H1 (cell line): ENCODE results near the gene NRXN3. TPM values are rescaled to one million over a fixed set of nuclear protein-coding genes. Genes with fewer than 3 reads are reported as not detected.

ENCODE experiments used
- CTCF ChIA-PET: fragments of 300-600 bp; sonication (Branson Sonifier 250); formaldehyde crosslinking; loops from one replicate; lab custom pipeline; 2021; ENCODE audit not compliant: partially characterized antibody; lab: Charles Lee
- POLR2A ChIA-PET: fragments of 300-600 bp; sonication (Branson Sonifier 250); formaldehyde crosslinking; loops from one replicate; lab custom pipeline; 2021; ENCODE audit warnings: inconsistent platforms; ENCODE audit not compliant: partially characterized antibody; lab: Charles Lee
- DNase-seq, 2 experiments: peaks; one replicate each; pipeline versions ENCODE4 v3.0.0 to v3.0.0-alpha.2; 2010 to 2022; ENCODE audit warnings: low spot score in 2 of 2, low read depth in 1 of 2, mixed read lengths in 1 of 2
- FAIRE-seq: peaks from 2 replicates; lab custom pipeline; 2011; peaks lifted over from hg19 to GRCh38; lab: Jason Lieb, UNC
- H2AFZ ChIP-seq: 2 replicates; pipeline ENCODE4 v1.8.1; 2012; ENCODE audit warnings: low read length, inconsistent platforms
- H2AK5ac ChIP-seq: 2 replicates; pipeline ENCODE4 v1.6.1; 2013; ENCODE audit warnings: low read depth, low read length
- H2BK120ac ChIP-seq: replicated peaks from 2 replicates; pipeline ENCODE3; 2013; ENCODE audit warnings: low read depth, low read length, inconsistent platforms
- H2BK12ac ChIP-seq: 2 replicates; pipeline ENCODE4 v1.6.1; 2013; ENCODE audit warnings: low read depth, low read length
- H2BK15ac ChIP-seq: 2 replicates; pipeline ENCODE4 v1.6.1; 2013; ENCODE audit warnings: low read length
- H2BK20ac ChIP-seq: 2 replicates; pipeline ENCODE4 v1.6.1; 2013; ENCODE audit warnings: low read length
- H2BK5ac ChIP-seq: 2 replicates; pipeline ENCODE4 v1.6.1; 2013; ENCODE audit warnings: low read depth, low read length
- H3K14ac ChIP-seq: 2 replicates; pipeline ENCODE4 v1.6.1; 2013; ENCODE audit warnings: inconsistent platforms; ENCODE audit not compliant: insufficient read length
- H3K18ac ChIP-seq: 2 replicates; pipeline ENCODE4 v1.6.1; 2013; ENCODE audit warnings: low read length; ENCODE audit errors: extremely low read depth
- H3K23ac ChIP-seq: 2 replicates; pipeline ENCODE4 v1.6.1; 2013; ENCODE audit warnings: inconsistent platforms; ENCODE audit not compliant: insufficient read length
- H3K23me2 ChIP-seq: 2 replicates; pipeline ENCODE4 v1.6.1; 2013; ENCODE audit warnings: low read depth, low read length
- H3K27ac ChIP-seq: 2 replicates; pipeline ENCODE4 v1.6.1; 2011; ENCODE audit warnings: low read depth, low read length, inconsistent platforms
- H3K27me3 ChIP-seq, 4 experiments: replicated peaks in 1 of 4; 1 replicate in 1 of 4; 2 replicates in 3 of 4; pipeline versions ENCODE4 v1.6.1 to v1.8.1; 2011 to 2013; ENCODE audit warnings: low read length in 3 of 4, mild to moderate bottlenecking in 3 of 4, inconsistent platforms in 2 of 4, mixed read lengths in 2 of 4, moderate library complexity in 1 of 4; ENCODE audit not compliant: control insufficient read depth in 3 of 4, insufficient read depth in 3 of 4; ENCODE audit errors: extremely low read depth in 1 of 4
- H3K36me3 ChIP-seq, 4 experiments: 2 replicates each; pipeline versions ENCODE4 v1.6.1 to v1.8.1; 2011 to 2013; ENCODE audit warnings: mild to moderate bottlenecking in 4 of 4, low read length in 3 of 4, moderate library complexity in 2 of 4, control low read depth in 1 of 4, inconsistent platforms in 1 of 4; ENCODE audit not compliant: insufficient read depth in 4 of 4, control insufficient read depth in 2 of 4
- H3K4ac ChIP-seq: replicated peaks from 2 replicates; pipeline ENCODE3; 2013; ENCODE audit warnings: low read length, low read depth, mixed read lengths, inconsistent platforms; ENCODE audit not compliant: insufficient read length
- H3K4me1 ChIP-seq, 4 experiments: replicated peaks in 1 of 4; 1 replicate in 1 of 4; 2 replicates in 3 of 4; pipeline versions ENCODE4 v1.6.1 to v1.8.1; 2011 to 2013; ENCODE audit warnings: low read length in 3 of 4, inconsistent platforms in 2 of 4, mixed read lengths in 1 of 4; ENCODE audit not compliant: insufficient read depth in 4 of 4, control insufficient read depth in 3 of 4
- H3K4me2 ChIP-seq, 2 experiments: 2 replicates each; pipeline versions ENCODE4 v1.6.1 to v1.8.1; 2011 to 2013; ENCODE audit warnings: low read depth in 2 of 2, low read length in 2 of 2, control low read depth in 1 of 2, inconsistent platforms in 1 of 2, mild to moderate bottlenecking in 1 of 2; ENCODE audit not compliant: insufficient read depth in 1 of 2
- H3K4me3 ChIP-seq, 4 experiments: fragments of 200-600, 300-600 bp in 1 of 4; sonication (generic), shearing (Covaris generic), sonication (Bioruptor Twin) in 1 of 4; 2 replicates each; pipeline versions ENCODE4 v1.5.1 to v1.8.1; 2011 to 2016; ENCODE audit warnings: low read length in 4 of 4, low read depth in 3 of 4, control low read depth in 2 of 4, inconsistent platforms in 2 of 4, mild to moderate bottlenecking in 2 of 4, mixed read lengths in 1 of 4, moderate library complexity in 1 of 4; ENCODE audit not compliant: insufficient read depth in 2 of 4; ENCODE audit errors: extremely low read depth in 1 of 4
- H3K56ac ChIP-seq: replicated peaks from 2 replicates; pipeline ENCODE3; 2013; ENCODE audit warnings: low read depth, mild to moderate bottlenecking, mixed read lengths, low read length, inconsistent platforms; ENCODE audit not compliant: insufficient read length
- H3K79me1 ChIP-seq: 2 replicates; pipeline ENCODE4 v1.6.1; 2013; ENCODE audit warnings: low read depth, low read length, control low read depth
- H3K79me2 ChIP-seq, 2 experiments: 2 replicates each; pipeline versions ENCODE4 v1.6.1 to v1.8.1; 2012 to 2013; ENCODE audit warnings: low read length in 2 of 2, mild to moderate bottlenecking in 2 of 2, inconsistent platforms in 1 of 2; ENCODE audit not compliant: insufficient read depth in 2 of 2, control insufficient read depth in 1 of 2
- H3K9ac ChIP-seq, 4 experiments: replicated peaks in 1 of 4; 1 replicate in 1 of 4; 2 replicates in 3 of 4; pipeline versions ENCODE4 v1.6.1 to v1.8.1; 2011 to 2013; ENCODE audit warnings: low read depth in 3 of 4, low read length in 3 of 4, control low read depth in 2 of 4, mild to moderate bottlenecking in 2 of 4, moderate library complexity in 2 of 4, inconsistent platforms in 1 of 4; ENCODE audit errors: extremely low read depth in 1 of 4
- H3K9me3 ChIP-seq, 2 experiments: 2 replicates each; pipeline versions ENCODE4 v1.6.1 to v1.8.1; 2012 to 2013; ENCODE audit warnings: mild to moderate bottlenecking in 2 of 2, moderate library complexity in 2 of 2, control low read depth in 1 of 2, inconsistent platforms in 1 of 2, low read depth in 1 of 2, low read length in 1 of 2, mixed read lengths in 1 of 2; ENCODE audit not compliant: insufficient read depth in 2 of 2
- H4K20me1 ChIP-seq, 2 experiments: replicated peaks in 1 of 2; 2 replicates each; pipeline versions ENCODE3 to v1.8.1; 2011 to 2013; ENCODE audit warnings: inconsistent platforms in 2 of 2, low read length in 2 of 2, mild to moderate bottlenecking in 1 of 2; ENCODE audit not compliant: insufficient read depth in 2 of 2, control insufficient read depth in 1 of 2
- H4K5ac ChIP-seq: 2 replicates; pipeline ENCODE4 v1.6.1; 2013; ENCODE audit warnings: low read length, low read depth, mixed read lengths, inconsistent platforms; ENCODE audit not compliant: insufficient read length
- H4K8ac ChIP-seq: 2 replicates; pipeline ENCODE4 v1.8.0; 2013; ENCODE audit warnings: mild to moderate bottlenecking, moderate library complexity, low read length, inconsistent platforms; ENCODE audit not compliant: insufficient read depth; ENCODE audit errors: extremely low read depth
- H4K91ac ChIP-seq: replicated peaks from 2 replicates; pipeline ENCODE3; 2013; ENCODE audit warnings: low read length, mixed read lengths, inconsistent platforms; ENCODE audit not compliant: insufficient read length
- MAFK ChIP-seq: IDR thresholded peaks from 2 replicates; pipeline ENCODE4 v1.6.1; 2012; ENCODE audit warnings: low read depth, mild to moderate bottlenecking, improper control_type of control experiment, low read length
- WGBS, 2 experiments: shearing (Covaris generic) in 1 of 2; methylation state at CpG; one replicate each; pipeline versions ENCODE4 v1.1.6 to v1.1.7; 2013 to 2015; ENCODE audit warnings: low lambda C conversion rate in 2 of 2, mixed read lengths in 2 of 2, inconsistent platforms in 1 of 2, low coverage in 1 of 2, missing lambda C conversion rate in 1 of 2; ENCODE audit not compliant: insufficient replicate concordance in 2 of 2, insufficient coverage in 1 of 2, insufficient read length in 1 of 2; ENCODE audit errors: extremely low coverage in 1 of 2, missing lambda C conversion rate in 1 of 2; 5-methylcytosine and 5-hydroxymethylcytosine counted together
- polyA plus RNA-seq, 7 experiments: library from polyadenylated mRNA; depleted of rRNA in 3 of 7; stranded (reverse) in 5 of 7; unstranded in 2 of 7; fragments of >200 nt in 5 of 7; fragments of 200-250 nt in 2 of 7; gene quantifications; 1 replicate in 5 of 7; 2 replicates in 1 of 7; 4 replicates in 1 of 7; pipeline versions ENCODE4 v1.2.1 to v1.2.3, GENCODE V29; 2011 to 2013; ENCODE audit warnings: missing spikeins in 2 of 7, mixed read lengths in 2 of 7
- total RNA-seq: library from RNA; stranded (reverse); fragmentation: NEBNext Ultra II Directional; extraction: Animal tissue kit (Norgen Biotek cat#: 25700); gene quantifications from 2 replicates; pipeline ENCODE4 v1.2.1, GENCODE V29; 2021

Gene NRXN3
- total and polyA plus RNA-seq, 2 of the 8 experiments (the other 6 are each of a cell fraction or from before 2014, with no cell fraction given), result 2.6 to 4.1 TPM

DNA sequence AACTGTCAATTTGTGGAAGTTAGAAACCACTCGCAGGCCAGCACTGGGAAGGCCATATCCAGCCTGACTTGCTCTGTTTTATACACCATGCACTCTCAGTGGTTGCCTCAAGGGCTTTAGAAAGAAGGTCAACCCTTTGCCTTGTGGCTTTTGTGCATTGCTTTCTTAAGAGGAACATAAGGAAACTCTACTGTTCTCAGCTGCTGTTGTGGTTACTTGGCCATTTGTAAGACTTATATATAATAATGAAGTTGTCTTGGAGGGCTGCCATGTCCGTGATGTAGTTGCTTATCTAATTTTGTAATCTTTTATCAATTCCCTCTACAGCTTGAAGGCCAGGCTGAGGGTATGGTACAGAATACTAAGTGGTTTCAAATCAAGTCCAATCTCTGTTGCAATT is 1403.3 kb downstream of the NRXN3 start:
- H3K23ac ChIP-seq, result no peak overlapping the region
- no peak overlapping the region for H3K14ac ChIP-seq
- H3K27ac ChIP-seq, result no peak overlapping the region
- H3K27me3 ChIP-seq, result no peaks in the 10 kb centered on the region; a peak in 1 of 7 replicates
- H2BK12ac ChIP-seq, result no peak overlapping the region
- no peak overlapping the region for H2BK15ac ChIP-seq
- H3K18ac ChIP-seq, result no peak overlapping the region
- no peak overlapping the region for H2AK5ac ChIP-seq
- no peak overlapping the region for H2BK20ac ChIP-seq
- no peaks in the 10 kb centered on the region for H3K9me3 ChIP-seq
- no peaks in the 10 kb centered on the region for H3K36me3 ChIP-seq
- POLR2A ChIA-PET, result no interaction called here
- no peaks in the 10 kb centered on the region for H3K79me1 ChIP-seq
- H2BK120ac ChIP-seq, result no peak overlapping the region
- no peak overlapping the region for H3K9ac ChIP-seq
- H2AFZ ChIP-seq, result no peak overlapping the region
- H3K4me1 ChIP-seq, result peaks cover 0 to 6% (median 2%) of the 10 kb centered on the region in 4 experiments; a peak in 5 of 7 replicates
- H3K79me2 ChIP-seq, result no peaks in the 10 kb centered on the region
- no peak overlapping the region for H3K4me3 ChIP-seq
- no peaks in the 10 kb centered on the region for H4K20me1 ChIP-seq
- no peak overlapping the region for H2BK5ac ChIP-seq
- H4K8ac ChIP-seq, result no peak overlapping the region
- no peaks in the 10 kb centered on the region for H3K23me2 ChIP-seq
- H4K91ac ChIP-seq, result no peak overlapping the region
- DNase-seq (no peak), FAIRE-seq (no peak)
- no peak overlapping the region for H3K4ac ChIP-seq
- no peak overlapping the region for H4K5ac ChIP-seq
- WGBS, 2 experiments, result 98% methylated on average over 2 of the region's 2 CpGs; no CpG with 5 or more reads in 1 of the 2 experiments
- no peak overlapping the region for H3K56ac ChIP-seq
- no peak overlapping the region for H3K4me2 ChIP-seq
- CTCF ChIA-PET, result interaction anchor here (1.4 kb wide), 1 partner anchor 20 kb away, joined by 3 read pairs; no protein-coding TSS in a partner anchor
- TF ChIP-seq MAFK, result no peak
